Cortex of kidney (tissue), 1 donor: Measurements from ENCODE around the gene CHAF1A.

Experiments
- DNase-seq: peaks from one replicate; lab custom pipeline; 2025; lab: John Stamatoyannopoulos, UW

The CHAF1A gene

GRCh38 chr19:4379383-4380253, 22.8 kb upstream of the CHAF1A start:
- DNase-seq, result no peak

DNA sequence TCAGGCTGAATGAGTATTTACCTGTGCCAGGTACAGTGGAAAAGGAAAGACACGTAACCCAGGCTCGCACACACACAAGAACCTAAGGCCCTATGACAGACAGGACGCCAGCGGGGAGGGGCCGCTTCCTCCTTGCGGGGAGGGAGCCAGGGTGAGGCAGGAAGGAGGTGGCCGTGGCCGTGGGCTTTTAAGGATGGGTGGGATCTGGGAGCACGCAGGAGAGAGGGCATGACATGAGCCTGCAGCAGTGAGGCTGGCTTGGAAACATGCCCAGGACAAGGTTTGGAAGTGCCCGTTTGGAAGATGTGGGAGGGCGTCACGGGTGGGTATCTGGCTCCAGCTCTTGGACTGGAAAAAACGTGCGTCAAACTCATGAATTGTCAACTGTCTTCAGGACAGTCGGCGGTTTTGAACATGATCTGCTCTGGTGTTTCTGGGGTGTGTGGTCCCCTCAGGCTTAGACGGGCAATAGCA, 22.1 kb upstream of the CHAF1A start:
- DNase-seq, result no peak

DNA sequence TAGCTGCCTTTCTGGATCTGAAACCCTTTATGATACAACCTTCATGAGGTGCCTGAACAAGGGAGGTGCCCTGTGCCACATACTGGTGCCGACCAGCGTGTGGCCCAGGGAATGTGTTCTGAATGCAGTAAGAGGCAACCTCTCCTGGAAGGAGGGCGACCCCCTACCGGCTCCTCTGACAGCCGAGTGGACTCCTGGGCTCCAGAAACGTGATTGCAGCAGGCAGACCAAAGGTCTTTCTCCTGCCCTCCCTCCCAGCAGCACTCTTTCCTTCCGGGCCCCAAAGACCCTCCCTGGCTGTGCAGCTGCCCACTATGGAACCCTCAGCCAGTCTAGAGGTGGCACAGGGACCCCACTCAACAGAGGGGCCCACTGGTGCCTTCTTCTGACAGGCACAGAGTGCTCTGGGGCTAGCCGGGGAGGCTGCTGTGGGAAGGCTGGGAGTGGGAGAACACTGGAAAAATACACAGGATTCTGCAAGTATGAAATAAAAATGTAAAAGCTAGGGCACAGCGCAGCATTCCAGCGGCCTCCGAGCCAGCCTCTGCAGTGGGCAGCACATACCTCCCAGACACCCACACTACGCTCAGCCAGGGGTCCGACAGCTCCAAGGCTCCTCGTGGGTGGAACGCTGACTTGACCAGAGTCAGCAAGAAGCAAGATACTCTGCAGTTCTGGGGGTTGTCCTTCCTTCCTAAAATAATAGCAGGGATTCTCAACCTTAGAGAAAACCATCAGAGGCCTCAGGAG, 17.0 kb upstream of the CHAF1A start:
- no peak for DNase-seq

GRCh38 chr19:4386041-4386782, 16.2 kb upstream of the CHAF1A start:
- no peak for DNase-seq

GRCh38 chr19:4388337-4389063, 13.9 kb upstream of the CHAF1A start:
- no peak for DNase-seq

- no peak for DNase-seq
These were observed 13.4 kb upstream of the CHAF1A start for GRCh38 chr19:4389064-4389375.

DNA sequence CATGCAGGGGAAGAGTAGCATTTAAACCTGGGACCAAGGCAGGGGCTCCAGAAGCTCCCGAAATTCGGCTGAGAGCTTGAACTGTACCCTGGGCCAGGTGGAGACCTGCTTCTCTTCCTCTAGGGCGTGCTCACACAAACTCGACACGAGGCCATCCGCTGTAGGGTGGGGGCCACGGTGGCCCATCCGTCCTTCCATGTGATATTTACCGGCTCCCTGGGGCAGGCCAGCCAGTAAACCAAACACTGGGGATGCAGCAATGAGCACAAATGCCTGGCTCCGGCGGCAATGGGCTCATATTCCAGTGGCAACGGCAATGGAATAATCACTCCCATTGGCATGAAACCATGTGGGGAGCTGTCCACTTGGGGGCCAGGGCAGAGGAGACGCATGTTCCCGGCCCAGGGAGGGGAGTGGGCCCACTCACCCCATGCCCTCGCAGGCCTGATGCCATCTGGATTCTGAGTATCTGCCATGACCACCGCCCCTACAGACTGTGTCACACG, 12.9 kb upstream of the CHAF1A start:
- no peak for DNase-seq

DNA sequence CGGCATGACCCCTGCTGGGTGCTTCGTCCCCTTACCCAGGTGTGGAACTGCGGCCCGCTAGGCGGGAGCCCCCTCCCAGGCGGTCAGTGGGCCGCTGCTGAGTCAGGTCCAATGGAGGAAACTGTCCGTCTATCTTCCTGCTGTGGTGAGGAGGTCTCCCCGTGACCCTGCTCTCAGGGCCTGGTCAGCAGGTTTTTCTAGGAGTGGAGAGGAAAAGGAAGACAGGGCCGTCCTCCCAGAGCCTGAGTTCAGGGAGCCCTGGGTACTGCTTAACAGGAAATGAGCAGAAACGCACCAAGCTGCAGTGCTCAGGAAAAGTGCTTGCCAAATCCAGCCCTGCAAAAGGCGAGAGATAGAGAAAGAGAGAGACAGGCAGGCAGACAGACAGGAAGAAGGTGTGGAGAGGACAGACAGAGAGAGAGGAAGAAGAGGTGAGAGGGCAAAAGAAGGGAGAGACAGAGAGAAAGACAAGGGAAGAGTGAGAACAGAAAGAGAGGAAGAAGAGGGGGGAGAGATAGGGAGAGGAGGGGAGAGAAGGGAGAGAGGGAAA, 12.3 kb upstream of the CHAF1A start:
- no peak for DNase-seq

GRCh38 chr19:4390567-4391305, 11.7 kb upstream of the CHAF1A start:
- no peak for DNase-seq

- DNase-seq, result no peak
These were observed 11.1 kb upstream of the CHAF1A start for GRCh38 chr19:4391306-4391693.

DNA sequence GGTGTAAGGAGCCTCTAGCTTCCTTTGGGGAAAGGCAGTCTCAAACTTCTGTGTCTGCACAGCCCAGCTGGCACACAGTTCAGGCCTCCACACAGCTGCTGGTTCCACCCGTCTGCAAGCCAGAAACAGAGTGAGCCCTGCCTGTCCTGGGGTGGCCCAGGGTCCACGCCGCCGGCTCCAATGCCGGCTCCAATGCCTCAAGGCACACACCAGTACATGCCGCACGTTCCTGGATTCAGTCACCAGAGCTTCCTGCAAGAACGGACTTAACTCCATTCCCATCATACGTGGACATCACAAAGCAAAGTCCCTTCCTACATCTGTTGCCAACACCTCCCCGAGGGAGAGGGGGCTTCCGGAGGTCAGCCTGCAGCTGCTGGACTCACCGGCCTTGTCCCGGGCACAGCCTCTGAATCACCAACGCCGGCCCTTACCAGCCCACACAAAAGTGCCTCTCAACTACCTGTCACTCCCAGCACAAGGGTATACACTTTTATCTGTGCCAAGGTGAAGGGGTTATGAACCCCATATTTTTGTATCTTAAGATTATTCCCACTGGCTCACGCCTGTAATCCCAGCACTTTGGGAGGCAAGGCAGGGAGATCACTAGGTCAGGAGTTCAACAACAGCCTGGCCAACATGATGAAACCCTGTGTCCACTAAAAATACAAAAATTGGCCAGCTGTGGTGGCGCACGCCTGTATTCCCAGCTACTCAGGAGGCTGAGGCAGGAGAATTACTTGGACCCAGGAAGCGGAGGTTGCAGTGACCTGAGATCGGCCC, 10.5 kb upstream of the CHAF1A start:
- no peak for DNase-seq

DNA sequence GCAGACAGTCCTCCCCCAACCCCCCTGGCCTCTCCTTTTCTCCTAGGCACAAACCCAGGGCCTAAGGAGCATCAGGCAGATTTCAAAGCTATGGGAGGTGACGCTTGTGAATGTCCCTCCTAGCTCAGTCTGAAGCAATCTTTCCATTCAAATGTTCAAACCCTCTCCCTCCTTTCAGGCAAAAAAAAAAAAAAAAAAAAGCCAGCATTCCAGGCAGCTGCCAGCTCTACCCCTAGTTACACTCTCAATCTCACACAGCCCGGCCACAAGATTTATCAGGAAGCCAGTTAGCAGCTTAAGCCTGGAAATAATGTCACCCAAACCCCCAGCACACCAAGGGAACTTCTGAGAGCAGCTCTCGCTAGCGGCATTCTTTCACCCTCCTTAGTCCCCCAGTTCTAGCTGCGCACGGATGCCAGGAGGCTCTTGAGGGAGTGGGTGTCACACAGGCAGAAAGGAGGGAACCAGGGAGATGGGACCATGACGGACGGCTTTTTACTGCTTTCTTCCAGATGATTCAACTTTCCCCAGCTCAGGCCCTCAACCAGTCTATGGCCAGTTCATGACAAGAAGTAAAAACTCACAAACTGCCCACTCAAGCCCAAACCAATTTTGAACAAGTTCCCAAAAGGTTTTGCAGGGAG, 8.4 kb upstream of the CHAF1A start:
- no peak for DNase-seq

- DNase-seq, result no peak
These were observed 5.3 kb upstream of the CHAF1A start for GRCh38 chr19:4396949-4397783.

DNA sequence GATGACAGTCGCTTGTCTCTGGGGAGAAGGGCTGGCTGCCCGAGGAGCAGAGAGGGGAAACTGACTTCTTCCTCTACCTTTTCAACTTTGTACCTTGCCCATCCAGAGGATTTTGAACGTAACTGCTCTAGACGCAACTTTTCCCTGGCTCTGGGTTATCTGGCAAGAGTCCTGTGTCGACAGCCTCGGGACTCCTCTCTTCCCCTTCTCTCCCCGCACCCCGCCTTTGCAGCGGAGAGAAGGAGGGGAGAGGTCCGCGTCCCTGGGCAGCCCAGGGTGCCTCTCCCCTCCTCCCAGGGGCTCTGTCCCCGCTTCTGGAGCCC, 2.7 kb upstream of the CHAF1A start:
- DNase-seq, result no peak

DNA sequence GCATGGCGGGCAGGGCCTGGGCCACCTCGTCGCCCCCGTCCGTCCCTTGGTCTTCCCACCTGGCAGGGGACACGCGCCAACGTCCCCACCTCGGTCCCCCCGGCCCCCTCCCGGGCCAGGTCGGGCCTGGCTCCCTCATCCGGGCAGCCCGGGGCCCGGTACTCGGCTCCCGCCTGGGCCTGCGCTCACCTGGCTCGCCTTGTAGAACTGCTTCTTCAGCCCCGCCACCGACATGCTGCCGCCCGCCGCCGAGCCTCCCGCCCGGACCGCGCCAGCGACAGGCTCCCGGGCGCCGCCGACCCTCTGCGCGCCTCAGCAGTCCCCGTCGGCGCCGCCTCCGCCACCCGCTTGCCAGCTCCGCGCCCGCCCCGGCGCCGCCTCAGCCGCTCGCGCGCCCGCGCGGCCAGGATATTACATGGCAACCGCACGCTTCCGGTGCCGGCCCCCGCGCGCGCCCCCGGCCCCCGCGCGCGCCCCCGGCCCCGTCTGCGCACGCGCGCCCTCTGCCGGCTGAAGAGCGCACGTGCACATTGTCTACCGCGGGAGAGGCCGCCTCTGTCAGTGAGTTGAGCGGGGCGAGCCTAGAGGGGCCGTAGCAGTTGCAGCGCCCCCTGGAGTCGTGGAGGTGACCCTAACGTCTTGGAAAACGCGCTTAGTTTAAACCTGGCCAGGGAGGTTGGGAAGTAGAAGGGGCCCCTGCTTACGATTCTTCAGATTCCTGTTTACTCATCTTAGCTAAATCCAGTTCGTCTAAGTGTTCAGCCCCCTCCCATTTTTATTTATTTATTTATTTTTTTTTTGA, 2.1 kb upstream of the CHAF1A start, which contains the start of gene SH3GL1:
SH3GL1 (minus strand) TSS at position 413 of the 802 bp plus-strand sequence; CDS start at position 234, 179 bp downstream.
- DNase-seq, result no peak

- DNase-seq, result no peak
These were observed 670 bp upstream of the CHAF1A start for GRCh38 chr19:4401769-4402170.

- no peak for DNase-seq
These were observed 743 bp downstream of the CHAF1A start for GRCh38 chr19:4403005-4403761.
